Measurements from ENCODE around the gene AKR1C3.

GRCh38 chr10:5106553-5106952, 12.3 kb downstream of the AKR1C3 start:
- TF ChIP-seq GATA2 (IDR thresholded peaks at IDR 0.05; ENCODE audit: low read depth, low read length) (no peak), GATA3 (IDR thresholded peaks at IDR 0.05; ENCODE audit: low read depth, low read length) (no peak)
